HG03045 (cell line): ENCODE measurements around the gene KCNQ4.

ENCODE experiments used
- ATAC-seq: cut with Tn5 transposase; IDR thresholded peaks from one replicate; pipeline ENCODE4 v1.9.1; 2021; ENCODE audit warnings: mild to moderate bottlenecking, moderate library complexity; ENCODE audit not compliant: unreplicated experiment

KCNQ4 gene

GRCh38 chr1:40818264-40818961, 34.8 kb downstream of the KCNQ4 start:
- peak; percentile 73 for ATAC-seq

- no peak for ATAC-seq
Measured at GRCh38 chr1:40819101-40819500, 35.5 kb downstream of the KCNQ4 start.

GRCh38 chr1:40820251-40820797, 36.7 kb downstream of the KCNQ4 start:
- no peak for ATAC-seq

- no peak for ATAC-seq
Measured at GRCh38 chr1:40820911-40821693, 37.5 kb downstream of the KCNQ4 start.

- no peak for ATAC-seq
Measured at GRCh38 chr1:40822890-40823289, 39.3 kb downstream of the KCNQ4 start.

GRCh38 chr1:40823345-40823744, 39.8 kb downstream of the KCNQ4 start:
- ATAC-seq: no peak

- ATAC-seq: no peak
Measured at GRCh38 chr1:40823983-40824382, 40.4 kb downstream of the KCNQ4 start.

GRCh38 chr1:40824591-40825434, 41.2 kb downstream of the KCNQ4 start:
- no peak for ATAC-seq

- no peak for ATAC-seq
Measured at GRCh38 chr1:40825435-40825788, 41.8 kb downstream of the KCNQ4 start.

- ATAC-seq: no peak
Measured at GRCh38 chr1:40825996-40826395, 42.4 kb downstream of the KCNQ4 start.

GRCh38 chr1:40829631-40830245, 46.2 kb downstream of the KCNQ4 start:
- ATAC-seq: no peak

GRCh38 chr1:40830419-40830943, 46.9 kb downstream of the KCNQ4 start:
- no peak for ATAC-seq

GRCh38 chr1:40831001-40831732, 47.6 kb downstream of the KCNQ4 start:
- ATAC-seq: no peak

GRCh38 chr1:40833979-40834378, 50.4 kb downstream of the KCNQ4 start:
- no peak for ATAC-seq

GRCh38 chr1:40834968-40835545, 51.5 kb downstream of the KCNQ4 start:
- ATAC-seq: no peak

GRCh38 chr1:40836283-40836682, 52.7 kb downstream of the KCNQ4 start:
- no peak for ATAC-seq

GRCh38 chr1:40837601-40838000, 54.0 kb downstream of the KCNQ4 start:
- ATAC-seq: no peak

GRCh38 chr1:40838045-40838979, 54.7 kb downstream of the KCNQ4 start:
- ATAC-seq: no peak
